Measurements from ENCODE around the gene HYAL4.
A peak's percentile ranks its signal among the peaks of the same experiment; 100 is the strongest.
"Not testable (repeated sequence)": the region's sequence is repeated elsewhere in the genome, so short reads cannot be mapped to it uniquely, and the experiment has no call there.

The HYAL4 gene

DNA sequence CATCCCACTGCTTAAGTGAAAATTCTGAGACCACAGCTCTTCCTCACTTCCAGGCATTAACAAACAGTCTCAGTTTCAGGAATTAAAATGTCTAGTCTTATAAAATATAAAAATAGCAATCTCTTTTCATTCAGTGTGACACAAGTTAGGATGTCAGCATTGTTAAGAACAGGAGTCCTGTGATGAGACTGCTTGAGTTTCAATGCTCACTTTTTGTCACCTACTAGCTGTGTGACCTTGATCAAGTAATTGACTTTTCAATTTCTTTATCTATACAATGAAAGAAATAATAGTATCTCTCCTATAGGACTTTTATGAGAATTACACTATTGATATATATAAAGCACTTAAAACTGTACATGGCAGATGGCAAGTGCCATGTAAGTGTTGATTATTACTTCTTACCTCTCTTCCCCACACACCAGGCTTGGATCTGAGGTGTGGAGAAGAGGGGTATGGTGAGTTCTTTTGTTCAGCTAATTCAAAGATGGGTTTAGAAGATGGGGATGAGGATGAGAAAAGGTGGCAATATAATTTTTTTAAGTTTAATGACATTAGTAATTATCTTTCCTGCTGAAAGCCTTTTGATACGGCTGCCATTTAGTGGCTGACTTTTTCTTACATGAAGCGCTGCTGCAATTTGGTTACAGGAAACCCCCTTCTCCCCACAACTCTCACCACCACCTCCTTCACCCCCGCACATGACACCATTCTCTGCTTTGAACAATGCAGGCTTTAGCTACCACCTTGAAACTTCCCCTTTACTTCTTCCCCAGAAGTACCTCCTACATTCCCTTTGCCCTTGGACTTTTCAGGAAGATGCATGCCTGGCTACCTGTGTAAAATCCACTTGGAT, 20.8 kb upstream of the HYAL4 start:
- H3K27ac ChIP-seq, result peak overlapping the region; percentile 20; the same call in 1 of the 2 replicates
- no peak for TF ChIP-seq ZFX (IDR thresholded peaks at IDR 0.05)
- TF ChIP-seq, protein P1, sequence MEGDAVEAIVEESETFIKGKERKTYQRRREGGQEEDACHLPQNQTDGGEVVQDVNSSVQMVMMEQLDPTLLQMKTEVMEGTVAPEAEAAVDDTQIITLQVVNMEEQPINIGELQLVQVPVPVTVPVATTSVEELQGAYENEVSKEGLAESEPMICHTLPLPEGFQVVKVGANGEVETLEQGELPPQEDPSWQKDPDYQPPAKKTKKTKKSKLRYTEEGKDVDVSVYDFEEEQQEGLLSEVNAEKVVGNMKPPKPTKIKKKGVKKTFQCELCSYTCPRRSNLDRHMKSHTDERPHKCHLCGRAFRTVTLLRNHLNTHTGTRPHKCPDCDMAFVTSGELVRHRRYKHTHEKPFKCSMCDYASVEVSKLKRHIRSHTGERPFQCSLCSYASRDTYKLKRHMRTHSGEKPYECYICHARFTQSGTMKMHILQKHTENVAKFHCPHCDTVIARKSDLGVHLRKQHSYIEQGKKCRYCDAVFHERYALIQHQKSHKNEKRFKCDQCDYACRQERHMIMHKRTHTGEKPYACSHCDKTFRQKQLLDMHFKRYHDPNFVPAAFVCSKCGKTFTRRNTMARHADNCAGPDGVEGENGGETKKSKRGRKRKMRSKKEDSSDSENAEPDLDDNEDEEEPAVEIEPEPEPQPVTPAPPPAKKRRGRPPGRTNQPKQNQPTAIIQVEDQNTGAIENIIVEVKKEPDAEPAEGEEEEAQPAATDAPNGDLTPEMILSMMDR (conservative IDR thresholded peaks at IDR 0.05), result no peak

DNA sequence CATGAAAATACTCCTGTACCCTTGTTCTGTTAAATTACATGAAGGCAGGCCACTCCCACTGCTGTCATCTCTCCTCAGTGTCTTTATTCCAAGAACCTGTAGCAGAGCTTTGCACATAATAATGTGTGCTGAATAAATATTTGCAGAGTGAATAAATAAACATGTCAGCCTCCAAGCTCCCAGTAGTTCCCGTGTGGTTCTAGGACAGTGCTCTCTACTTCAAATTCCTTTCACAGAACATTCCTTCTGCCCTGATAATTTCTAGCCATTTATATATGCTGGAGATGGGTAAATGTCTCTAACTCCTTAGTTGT, 20.3 kb upstream of the HYAL4 start:
- peak overlapping the region; percentile 20; the same call in 1 of the 2 replicates for H3K27ac ChIP-seq
- TF ChIP-seq, protein P1 (conservative IDR thresholded peaks at IDR 0.05), result no peak
- no peak for TF ChIP-seq ZFX (IDR thresholded peaks at IDR 0.05)

DNA sequence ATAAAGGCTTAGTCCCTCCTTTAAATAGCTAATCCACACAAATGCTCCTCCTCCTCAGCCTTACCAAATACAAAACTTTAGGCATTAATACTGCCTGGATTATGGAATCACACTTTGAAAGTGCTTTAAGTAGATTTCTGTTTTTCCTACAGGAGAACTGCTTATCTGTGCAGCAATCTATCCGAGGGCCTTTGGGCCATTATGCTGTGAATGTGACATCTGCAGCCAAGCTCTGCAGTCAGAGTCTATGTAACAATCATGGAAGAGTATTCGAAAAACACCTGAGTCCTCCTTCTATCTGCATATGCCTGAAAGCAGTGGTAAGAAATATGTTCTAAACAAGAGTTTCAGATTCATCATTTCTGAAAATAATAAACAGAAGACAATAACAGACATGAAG, 16.2 kb upstream of the HYAL4 start:
- TF ChIP-seq, protein P1 (conservative IDR thresholded peaks at IDR 0.05), result no peak
- TF ChIP-seq ZFX (IDR thresholded peaks at IDR 0.05), result no peak
- H3K27ac ChIP-seq, result no peak overlapping the region

DNA sequence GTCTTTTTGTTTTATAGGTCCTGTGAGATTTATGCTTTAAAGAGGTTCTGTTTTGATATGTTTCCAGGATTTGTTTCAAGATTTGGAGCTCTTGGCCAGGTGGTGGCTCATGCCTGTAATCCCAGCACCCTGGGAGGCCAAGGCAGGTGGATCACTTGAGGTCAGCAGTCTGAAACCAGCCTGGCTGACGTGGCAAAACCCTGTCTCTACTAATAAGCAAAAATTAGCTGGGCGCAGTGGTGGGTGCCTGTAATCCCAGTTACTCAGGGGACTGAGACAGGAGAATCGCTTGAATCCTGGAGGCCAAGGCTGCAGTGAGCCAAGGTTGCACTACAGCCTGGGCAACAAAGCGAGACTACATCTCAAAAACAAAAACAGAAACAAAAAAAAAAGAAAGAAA, 8.3 kb upstream of the HYAL4 start:
- TF ChIP-seq, protein P1 (conservative IDR thresholded peaks at IDR 0.05), result no peak
- TF ChIP-seq ZFX (IDR thresholded peaks at IDR 0.05), result no peak
- H3K27ac ChIP-seq, result no peak overlapping the region

DNA sequence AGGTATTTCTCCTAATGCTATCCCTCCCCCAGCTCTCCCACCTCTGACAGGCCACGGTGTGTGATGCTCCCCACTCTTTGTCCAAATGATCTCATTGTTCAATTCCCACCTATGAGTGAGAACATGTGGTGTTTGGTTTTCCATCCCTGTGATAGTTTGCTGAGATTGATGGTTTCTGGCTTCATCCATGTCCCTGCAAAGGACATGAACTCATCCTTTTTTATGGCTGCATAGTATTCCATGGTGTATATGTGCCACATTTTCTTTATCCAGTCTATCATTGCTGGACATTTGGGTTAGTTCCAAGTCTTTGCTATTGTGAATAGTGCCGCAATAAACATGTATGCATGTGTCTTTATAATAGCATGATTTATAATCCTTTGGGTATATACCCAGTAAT, 5.9 kb upstream of the HYAL4 start:
- not testable (repeated sequence) for H3K27ac ChIP-seq

DNA sequence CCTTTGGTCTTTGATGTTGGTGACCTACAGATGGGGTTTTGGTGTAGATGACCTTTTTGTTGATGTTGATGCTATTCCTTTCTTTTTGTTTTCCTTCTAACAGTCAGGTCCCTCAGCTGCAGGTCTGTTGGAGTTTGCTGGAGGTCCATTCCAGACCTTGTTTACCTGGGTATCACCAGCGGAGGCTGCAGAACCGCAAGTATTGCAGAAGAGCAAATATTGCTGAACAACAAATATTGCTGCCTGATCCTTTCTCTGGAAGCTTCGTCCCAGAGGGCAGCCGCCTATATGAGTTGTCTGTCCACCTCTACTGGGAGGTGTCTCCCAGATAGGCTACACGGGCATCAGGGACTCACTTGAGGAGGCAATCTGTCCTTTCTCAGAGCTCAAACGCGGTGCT, 827 bp upstream of the HYAL4 start:
- peak overlapping the region; percentile 16; the same call in 1 of the 2 replicates for H3K27ac ChIP-seq

DNA sequence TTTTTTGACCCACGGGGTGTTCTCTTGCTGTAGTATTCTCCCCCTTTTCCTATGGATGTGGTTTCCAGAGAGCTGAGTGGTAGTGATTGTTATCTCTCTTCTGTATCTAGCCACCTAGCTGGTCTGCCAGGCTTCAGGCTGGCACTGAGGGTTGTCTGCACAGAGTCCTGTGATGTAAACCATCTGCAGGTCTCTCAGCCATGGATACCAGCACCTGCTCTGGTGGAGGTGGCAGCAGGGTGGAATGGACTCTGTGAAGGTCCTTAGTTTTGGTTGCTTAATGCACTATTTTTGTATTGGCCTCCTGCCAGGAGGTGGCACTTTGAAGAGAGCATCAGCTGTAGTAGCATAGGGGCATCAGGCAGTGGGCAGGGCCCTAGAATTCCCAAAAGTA, 851 bp downstream of the HYAL4 start:
- TF ChIP-seq, protein P1 (conservative IDR thresholded peaks at IDR 0.05), result no peak
- no peak for TF ChIP-seq ZFX (IDR thresholded peaks at IDR 0.05)
- no peak overlapping the region for H3K27ac ChIP-seq

DNA sequence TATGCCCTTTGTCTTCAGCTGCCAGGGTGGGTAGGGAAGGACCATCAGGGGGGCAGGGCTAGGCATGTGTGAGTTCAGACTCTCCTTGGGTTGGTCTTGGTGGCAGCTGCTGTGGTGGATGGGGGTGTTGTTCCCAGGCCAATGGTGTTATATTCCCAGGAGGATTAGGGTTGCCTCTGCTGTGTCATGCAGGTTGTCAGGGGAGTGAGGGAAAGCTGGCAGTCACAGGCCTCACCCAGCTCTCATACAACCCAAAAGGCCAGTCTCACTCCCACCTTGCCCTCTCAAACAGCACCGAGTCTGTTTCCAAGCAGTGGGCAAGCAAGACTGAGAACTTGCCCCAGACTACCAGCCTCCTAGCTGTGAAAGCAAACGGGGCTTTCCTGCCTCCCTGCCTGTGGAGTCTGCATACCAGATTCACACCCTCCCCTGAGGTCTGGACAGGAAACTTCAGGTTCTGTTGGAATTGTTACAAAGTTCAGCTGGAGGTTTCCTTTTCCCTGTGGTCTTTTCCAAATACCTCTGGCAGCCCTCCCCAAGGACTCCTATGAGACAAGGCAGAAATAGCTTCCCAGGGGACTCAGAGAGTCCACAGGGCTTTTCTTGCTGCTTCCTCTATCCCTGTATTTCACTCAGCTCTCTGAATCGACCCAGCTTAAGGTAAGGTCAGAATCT, 1.4 kb downstream of the HYAL4 start:
- TF ChIP-seq, protein P1 (conservative IDR thresholded peaks at IDR 0.05), result no peak
- TF ChIP-seq ZFX (IDR thresholded peaks at IDR 0.05), result no peak
- no peak overlapping the region for H3K27ac ChIP-seq
